ENCODE results near the gene TESK2.
A peak's percentile ranks its signal among the peaks of the same experiment; 100 is the strongest.

The TESK2 gene

GRCh38 chr1:45304311-45305081 lies 186.5 kb downstream of the TESK2 start:
- TF ChIP-seq CTCF (IDR thresholded peaks at IDR 0.05; ENCODE audit: borderline replicate concordance, control extremely low read depth, extremely low read depth, insufficient read depth, missing control alignments), result no peak
- no peak for DNase-seq (ENCODE audit: low spot score)
- in situ Hi-C loops (cut with MboI; ENCODE audit: low sequenced_read_pairs, unreplicated experiment), result no loop called here

- TF ChIP-seq CTCF (IDR thresholded peaks at IDR 0.05; ENCODE audit: borderline replicate concordance, control extremely low read depth, extremely low read depth, insufficient read depth, missing control alignments), result peak; percentile 88
- peak; percentile 98 for DNase-seq (ENCODE audit: low spot score)
- in situ Hi-C loops (cut with MboI; ENCODE audit: low sequenced_read_pairs, unreplicated experiment), result no loop called here
These were observed 187.2 kb downstream of the TESK2 start for GRCh38 chr1:45303520-45304310.

GRCh38 chr1:45302505-45303150 lies 188.3 kb downstream of the TESK2 start:
- TF ChIP-seq CTCF (IDR thresholded peaks at IDR 0.05; ENCODE audit: borderline replicate concordance, control extremely low read depth, extremely low read depth, insufficient read depth, missing control alignments), result no peak
- in situ Hi-C loops (cut with MboI; ENCODE audit: low sequenced_read_pairs, unreplicated experiment), result no loop called here
- DNase-seq (ENCODE audit: low spot score), result no peak

GRCh38 chr1:45300669-45300997 lies 190.3 kb downstream of the TESK2 start:
- in situ Hi-C loops (cut with MboI; ENCODE audit: low sequenced_read_pairs, unreplicated experiment), result no loop called here

DNA sequence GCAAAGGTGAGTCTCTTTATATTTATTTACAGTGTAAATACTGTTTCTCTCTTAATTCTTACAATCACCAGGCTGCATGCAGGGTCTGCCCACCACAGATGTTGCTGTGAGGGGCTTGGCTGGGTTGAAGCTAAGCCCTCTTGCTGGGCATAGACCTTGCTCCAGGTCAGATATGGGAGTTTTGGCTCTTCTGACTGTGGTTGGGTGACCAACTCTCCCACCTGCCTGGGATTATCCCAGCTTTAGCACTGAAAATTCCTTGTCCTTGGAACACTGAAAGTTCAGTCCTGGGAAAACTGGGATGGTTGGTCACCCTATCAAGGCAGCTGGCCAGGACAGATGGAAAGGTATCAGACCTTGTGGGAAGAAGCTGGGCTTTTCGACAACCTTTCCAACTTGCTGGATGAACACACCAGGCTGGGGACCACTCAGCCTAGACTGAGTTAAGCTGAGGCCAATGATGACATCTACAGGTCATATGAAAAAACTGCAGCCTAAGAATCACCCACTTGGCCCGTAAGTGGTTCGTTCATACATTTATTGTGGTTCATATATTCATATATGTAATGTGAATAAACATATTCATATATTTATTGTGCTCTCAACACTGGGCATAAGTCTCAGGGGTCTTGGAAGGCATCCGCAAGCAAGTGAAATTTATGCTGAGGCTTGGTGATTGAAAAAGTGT lies 190.8 kb downstream of the TESK2 start:
- peak; percentile 61 for TF ChIP-seq CTCF (IDR thresholded peaks at IDR 0.05; ENCODE audit: borderline replicate concordance, control extremely low read depth, extremely low read depth, insufficient read depth, missing control alignments)
- in situ Hi-C loops (cut with MboI; ENCODE audit: low sequenced_read_pairs, unreplicated experiment), result loop anchor here (5.0 kb wide), 1 partner anchor 283 kb away; no protein-coding TSS in a partner anchor
- peak; percentile 69 for DNase-seq (ENCODE audit: low spot score)

More at GRCh38 chr1:45300669-45300997, 190.3 kb downstream of the TESK2 start:
- no peak for TF ChIP-seq CTCF (IDR thresholded peaks at IDR 0.05; ENCODE audit: borderline replicate concordance, control extremely low read depth, extremely low read depth, insufficient read depth, missing control alignments)
- DNase-seq (ENCODE audit: low spot score), result no peak

DNA sequence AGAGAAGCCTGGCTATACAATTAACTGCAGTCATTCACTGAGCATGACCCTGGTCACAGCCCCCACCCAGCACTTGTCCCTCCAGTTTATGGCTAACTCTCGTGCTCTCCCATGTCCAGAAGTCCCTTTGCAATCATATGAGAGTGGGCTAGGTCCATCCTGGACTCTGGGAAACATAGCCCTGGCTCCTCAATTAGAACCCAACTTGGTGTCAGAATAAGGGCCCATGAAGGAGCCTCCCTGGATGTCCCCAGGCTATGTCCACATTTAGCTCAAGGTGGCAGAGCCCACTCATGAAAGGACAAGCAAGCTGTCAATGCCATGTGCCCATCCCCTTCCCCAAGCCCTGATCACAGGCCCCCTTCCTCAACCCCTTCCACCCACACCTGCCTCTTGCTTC lies 191.7 kb downstream of the TESK2 start:
- DNase-seq (ENCODE audit: low spot score), result no peak
- in situ Hi-C loops (cut with MboI; ENCODE audit: low sequenced_read_pairs, unreplicated experiment), result loop anchor here (5.0 kb wide), 1 partner anchor 282 kb away; no protein-coding TSS in a partner anchor
- TF ChIP-seq CTCF (IDR thresholded peaks at IDR 0.05; ENCODE audit: borderline replicate concordance, control extremely low read depth, extremely low read depth, insufficient read depth, missing control alignments), result no peak
